ENCODE data around the gene XRCC4.

The XRCC4 gene

GRCh38 chr5:83071286-83072051, 5.9 kb upstream of the XRCC4 start:
- no peak for DNase-seq (ENCODE audit: low spot score)

GRCh38 chr5:83072966-83073365, 4.4 kb upstream of the XRCC4 start:
- DNase-seq (ENCODE audit: low spot score) = no peak

GRCh38 chr5:83077662-83078261, 415 bp downstream of the XRCC4 start:
- no peak for DNase-seq (ENCODE audit: low spot score)

- no peak for DNase-seq (ENCODE audit: low spot score)
These were observed 5.4 kb downstream of the XRCC4 start for GRCh38 chr5:83082750-83083149.

GRCh38 chr5:83084336-83084735, 7.0 kb downstream of the XRCC4 start:
- DNase-seq (ENCODE audit: low spot score) = no peak

GRCh38 chr5:83085106-83085505, 7.8 kb downstream of the XRCC4 start:
- no peak for DNase-seq (ENCODE audit: low spot score)

GRCh38 chr5:83090169-83090568, 12.8 kb downstream of the XRCC4 start:
- DNase-seq (ENCODE audit: low spot score) = no peak

- no peak for DNase-seq (ENCODE audit: low spot score)
These were observed 15.3 kb downstream of the XRCC4 start for GRCh38 chr5:83092619-83093018.

GRCh38 chr5:83093692-83094091, 16.3 kb downstream of the XRCC4 start:
- no peak for DNase-seq (ENCODE audit: low spot score)

- DNase-seq (ENCODE audit: low spot score) = no peak
These were observed 18.0 kb downstream of the XRCC4 start for GRCh38 chr5:83095163-83095956.

GRCh38 chr5:83095957-83096539, 18.7 kb downstream of the XRCC4 start:
- DNase-seq (ENCODE audit: low spot score) = no peak

- DNase-seq (ENCODE audit: low spot score) = no peak
These were observed 19.5 kb downstream of the XRCC4 start for GRCh38 chr5:83096660-83097339.

GRCh38 chr5:83097689-83098231, 20.4 kb downstream of the XRCC4 start:
- no peak for DNase-seq (ENCODE audit: low spot score)

GRCh38 chr5:83099001-83099400, 21.7 kb downstream of the XRCC4 start:
- DNase-seq (ENCODE audit: low spot score) = no peak

- DNase-seq (ENCODE audit: low spot score) = no peak
These were observed 22.1 kb downstream of the XRCC4 start for GRCh38 chr5:83099445-83099844.

GRCh38 chr5:83101514-83101913, 24.2 kb downstream of the XRCC4 start:
- DNase-seq (ENCODE audit: low spot score) = no peak

GRCh38 chr5:83102364-83102980, 25.1 kb downstream of the XRCC4 start:
- no peak for DNase-seq (ENCODE audit: low spot score)

- no peak for DNase-seq (ENCODE audit: low spot score)
These were observed 26.7 kb downstream of the XRCC4 start for GRCh38 chr5:83104021-83104420.

GRCh38 chr5:83107692-83108420, 30.5 kb downstream of the XRCC4 start:
- DNase-seq (ENCODE audit: low spot score) = no peak

GRCh38 chr5:83109380-83109779, 32.0 kb downstream of the XRCC4 start:
- DNase-seq (ENCODE audit: low spot score) = no peak

GRCh38 chr5:83115816-83116215, 38.5 kb downstream of the XRCC4 start:
- DNase-seq (ENCODE audit: low spot score) = no peak
